ENCODE data around the gene MAPK8.

The MAPK8 gene

DNA sequence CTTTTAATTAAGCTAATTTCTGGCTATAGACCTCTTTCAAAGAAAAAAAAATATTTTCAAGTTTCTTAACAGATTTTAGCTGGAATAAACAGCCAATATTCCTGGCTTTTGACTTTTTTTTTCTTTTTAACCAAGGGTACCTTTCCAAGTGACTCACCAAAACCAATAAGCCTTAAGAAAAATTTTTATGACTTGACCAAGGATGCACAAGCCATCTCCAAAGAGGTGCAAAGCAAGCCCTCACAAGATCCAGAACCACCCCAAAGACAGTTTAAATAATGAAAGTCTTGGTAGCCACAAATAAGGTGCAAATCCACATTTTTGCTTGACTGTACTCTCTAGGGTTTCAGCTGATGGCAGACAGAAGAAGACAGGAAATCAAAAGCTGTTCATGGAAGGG is 76.5 kb downstream of the MAPK8 start:
- no peak for DNase-seq (ENCODE audit: low read depth in 2 of 2)

- no peak for DNase-seq (ENCODE audit: low read depth in 2 of 2)
These were observed 76.9 kb downstream of the MAPK8 start for GRCh38 chr10:48383393-48383792.

- DNase-seq (ENCODE audit: low read depth in 2 of 2), result no peak
These were observed 78.2 kb downstream of the MAPK8 start for GRCh38 chr10:48384699-48384982.

DNA sequence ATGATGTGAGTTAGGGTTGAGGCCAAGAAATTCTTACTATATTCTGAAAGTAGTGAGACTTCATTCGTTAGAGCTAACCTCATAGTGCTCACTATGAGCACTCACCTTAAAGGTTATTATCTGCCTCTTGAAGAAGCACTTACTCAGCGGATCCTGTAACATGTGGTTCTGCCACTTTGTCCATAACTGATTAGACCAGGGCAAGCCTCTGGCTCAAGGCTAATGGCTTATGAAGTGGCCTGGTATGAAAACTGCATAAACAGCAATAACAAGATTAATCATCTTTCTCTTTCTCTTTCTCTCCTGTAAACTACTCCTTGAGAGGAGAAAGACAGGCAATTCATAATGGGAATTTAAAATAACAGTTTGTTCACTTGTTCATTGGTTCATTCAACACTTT is 82.8 kb downstream of the MAPK8 start:
- no peak for DNase-seq (ENCODE audit: low read depth in 2 of 2)

GRCh38 chr10:48389846-48390557 is 83.5 kb downstream of the MAPK8 start:
- no peak for DNase-seq (ENCODE audit: low read depth in 2 of 2)

- no peak for DNase-seq (ENCODE audit: low read depth in 2 of 2)
These were observed 84.0 kb downstream of the MAPK8 start for GRCh38 chr10:48390558-48390871.

GRCh38 chr10:48390933-48391845 is 84.7 kb downstream of the MAPK8 start:
- no peak for DNase-seq (ENCODE audit: low read depth in 2 of 2)

DNA sequence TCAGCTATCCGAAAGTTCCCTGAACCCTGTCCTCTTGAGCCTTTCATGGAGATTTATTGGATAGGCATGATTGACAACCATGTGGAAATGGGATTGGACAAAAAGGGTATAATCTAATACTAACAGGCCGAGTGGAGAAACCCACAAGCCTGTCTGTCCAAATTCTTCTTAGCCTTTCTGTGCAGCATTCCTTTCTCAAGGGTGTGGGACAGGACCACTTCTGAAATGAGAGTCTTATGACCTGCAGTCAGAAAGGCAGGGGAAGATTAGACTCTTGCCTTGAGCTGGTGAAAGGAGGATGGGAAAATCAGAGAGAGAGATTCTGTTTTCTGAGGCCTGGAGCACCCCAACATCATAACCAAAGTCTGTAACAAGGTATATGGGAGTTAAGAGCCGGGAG is 85.5 kb downstream of the MAPK8 start:
- no peak for DNase-seq (ENCODE audit: low read depth in 2 of 2)

DNA sequence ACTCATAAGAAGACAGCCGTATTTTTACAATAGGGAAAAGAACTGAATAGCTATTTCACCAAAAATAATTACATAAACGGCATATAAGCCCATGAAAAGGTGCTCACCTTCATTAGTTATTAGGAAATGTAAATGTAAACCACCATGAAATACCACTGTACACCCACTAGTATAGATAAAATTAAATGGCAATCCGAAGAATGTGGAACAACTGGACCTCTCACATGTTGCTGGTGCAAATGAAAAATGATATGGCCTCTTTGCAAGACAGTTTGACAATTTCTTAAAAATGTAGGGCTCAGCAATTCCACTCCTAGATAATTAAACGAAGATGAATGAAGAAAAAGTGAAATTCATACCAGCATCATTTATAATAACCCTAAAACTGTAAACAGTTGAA is 91.8 kb downstream of the MAPK8 start:
- DNase-seq (ENCODE audit: low read depth in 2 of 2), result no peak

DNA sequence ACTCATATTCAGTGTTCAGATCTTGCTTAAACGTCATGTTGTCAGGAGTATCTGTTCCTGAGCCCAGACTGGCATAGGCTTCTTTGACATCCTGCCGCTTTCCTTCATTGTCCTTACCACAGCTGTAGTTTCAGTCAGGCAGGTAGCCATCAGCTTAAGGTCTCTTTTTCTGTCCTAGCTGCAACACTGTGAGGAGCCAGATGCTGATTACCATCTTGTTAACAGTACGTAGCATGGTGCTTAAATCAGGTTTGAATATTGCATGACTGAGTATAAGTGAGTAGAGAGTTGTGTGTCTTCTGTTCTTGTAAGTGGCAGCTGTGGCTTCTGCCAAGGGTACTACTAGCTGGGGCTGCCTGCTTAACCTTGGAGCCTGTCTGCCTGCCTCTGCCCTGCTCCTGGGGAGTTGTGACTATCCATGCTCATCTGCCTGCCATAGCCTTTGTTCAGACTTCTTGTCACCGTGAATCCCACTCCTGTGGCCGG is 92.6 kb downstream of the MAPK8 start:
- no peak for DNase-seq (ENCODE audit: low read depth in 2 of 2)

- no peak for DNase-seq (ENCODE audit: low read depth in 2 of 2)
These were observed 93.1 kb downstream of the MAPK8 start for GRCh38 chr10:48399551-48399950.

- no peak for DNase-seq (ENCODE audit: low read depth in 2 of 2)
These were observed 93.8 kb downstream of the MAPK8 start for GRCh38 chr10:48400129-48400849.

DNA sequence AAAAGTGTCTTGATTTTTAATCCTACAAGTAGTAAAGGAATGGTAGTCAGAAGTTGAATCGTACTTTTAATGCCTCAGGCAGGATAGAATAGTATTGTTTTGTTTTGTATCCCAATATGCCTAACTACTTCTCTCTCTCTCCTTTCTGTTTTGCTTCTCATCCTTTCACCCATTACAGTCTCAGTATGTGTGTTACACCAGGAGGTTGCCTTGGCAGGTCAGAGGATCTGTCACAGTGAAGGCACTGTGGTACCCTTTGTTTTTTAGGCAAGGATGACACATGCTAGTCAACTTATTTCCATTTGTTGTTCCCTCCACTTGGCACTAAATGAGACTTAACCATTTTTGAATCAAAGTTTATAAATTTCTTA is 94.4 kb downstream of the MAPK8 start:
- no peak for DNase-seq (ENCODE audit: low read depth in 2 of 2)

DNA sequence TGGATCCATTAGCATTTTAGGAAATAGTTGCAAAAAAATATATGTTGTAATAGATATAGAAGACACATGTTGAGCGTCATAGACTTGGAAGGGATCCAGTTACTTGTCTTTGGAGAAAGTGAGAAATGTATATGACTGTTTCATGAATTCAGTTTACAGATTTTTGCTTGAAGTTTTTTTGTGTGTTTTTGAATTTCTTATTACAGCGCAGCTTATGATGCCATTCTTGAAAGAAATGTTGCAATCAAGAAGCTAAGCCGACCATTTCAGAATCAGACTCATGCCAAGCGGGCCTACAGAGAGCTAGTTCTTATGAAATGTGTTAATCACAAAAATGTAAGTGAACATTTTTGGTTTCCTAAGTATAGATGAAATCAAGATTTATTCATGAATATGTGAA is 98.2 kb downstream of the MAPK8 start:
- DNase-seq (ENCODE audit: low read depth in 2 of 2), result no peak

DNA sequence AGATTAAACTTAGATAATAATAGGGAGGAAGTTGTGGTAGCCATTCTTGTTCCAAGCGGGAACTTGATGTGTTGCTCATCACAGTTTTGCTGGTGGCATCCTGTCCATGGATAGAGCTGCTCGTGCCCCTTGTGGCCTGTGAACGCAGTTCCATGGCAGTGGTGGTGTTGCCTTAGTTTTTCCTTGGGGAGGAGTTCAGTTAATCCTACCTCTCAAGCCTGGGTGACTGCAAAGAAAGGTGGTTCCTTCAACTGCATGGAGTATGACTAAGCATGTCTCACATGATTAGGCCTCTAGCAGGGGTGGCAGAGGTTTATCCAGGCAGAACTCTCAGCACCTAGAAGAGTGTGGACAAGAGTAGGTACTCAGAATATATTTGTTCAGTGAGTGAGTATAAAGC is 99.7 kb downstream of the MAPK8 start:
- DNase-seq (ENCODE audit: low read depth in 2 of 2), result no peak

DNA sequence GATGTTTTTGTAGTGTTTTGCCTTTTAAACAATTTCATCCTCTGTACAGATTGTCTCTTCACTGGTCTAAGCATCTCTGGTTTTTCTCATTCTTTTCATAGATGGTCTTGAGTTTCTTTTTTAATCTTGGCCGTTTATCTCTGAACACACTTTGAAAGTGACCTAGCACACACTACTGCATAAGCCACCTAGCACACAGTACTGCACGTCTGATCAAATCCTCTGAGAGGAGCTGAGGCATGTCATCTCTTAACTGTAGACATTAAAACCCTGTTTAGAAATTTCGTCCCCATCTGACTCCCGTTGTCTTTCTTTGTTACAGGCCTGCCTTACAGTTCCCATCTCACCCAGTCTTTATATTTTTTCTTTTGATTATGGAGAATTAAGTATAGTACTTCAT is 100.2 kb downstream of the MAPK8 start:
- DNase-seq (ENCODE audit: low read depth in 2 of 2), result no peak

DNA sequence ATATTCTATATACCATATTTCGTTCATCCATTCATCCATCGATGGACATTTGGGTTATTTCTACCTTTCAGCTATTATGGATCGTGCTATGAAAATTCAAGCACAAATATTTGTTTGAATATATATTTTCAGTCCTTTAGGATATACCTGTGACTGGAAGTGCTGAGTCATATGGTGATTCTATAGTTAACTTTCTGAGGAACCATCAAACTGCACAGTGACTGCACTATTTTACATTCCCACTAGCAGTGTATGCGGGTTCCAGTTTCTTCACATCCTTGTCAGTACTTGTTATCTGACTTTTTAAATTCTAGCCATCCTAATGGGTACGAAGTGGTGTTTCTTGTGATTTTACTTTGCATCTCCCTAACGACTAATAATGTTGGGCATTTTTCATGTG is 104.0 kb downstream of the MAPK8 start:
- no peak for DNase-seq (ENCODE audit: low read depth in 2 of 2)

GRCh38 chr10:48411510-48411909 is 105.0 kb downstream of the MAPK8 start:
- DNase-seq (ENCODE audit: low read depth in 2 of 2), result no peak

- DNase-seq (ENCODE audit: low read depth in 2 of 2), result no peak
These were observed 105.6 kb downstream of the MAPK8 start for GRCh38 chr10:48412081-48412480.

- no peak for DNase-seq (ENCODE audit: low read depth in 2 of 2)
These were observed 106.5 kb downstream of the MAPK8 start for GRCh38 chr10:48412933-48413332.

DNA sequence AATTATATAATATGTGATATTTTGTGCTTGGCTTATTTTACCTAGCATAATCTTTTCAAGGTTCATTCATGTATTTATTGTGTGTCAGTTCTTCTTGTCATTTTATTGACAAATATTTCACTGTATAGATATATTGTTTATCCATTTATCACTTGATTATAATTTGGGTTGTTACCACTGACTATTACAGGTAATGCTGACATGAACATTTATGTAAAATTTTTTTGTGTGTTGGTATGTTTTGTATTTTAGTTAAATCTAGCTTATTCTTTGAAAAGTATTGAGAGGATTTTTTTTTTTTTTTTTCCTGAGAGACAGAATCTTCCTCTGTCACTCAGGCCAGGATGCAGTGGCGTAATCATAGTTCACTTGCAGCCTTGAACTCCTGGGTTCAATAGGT is 107.7 kb downstream of the MAPK8 start:
- DNase-seq (ENCODE audit: low read depth in 2 of 2), result no peak

DNA sequence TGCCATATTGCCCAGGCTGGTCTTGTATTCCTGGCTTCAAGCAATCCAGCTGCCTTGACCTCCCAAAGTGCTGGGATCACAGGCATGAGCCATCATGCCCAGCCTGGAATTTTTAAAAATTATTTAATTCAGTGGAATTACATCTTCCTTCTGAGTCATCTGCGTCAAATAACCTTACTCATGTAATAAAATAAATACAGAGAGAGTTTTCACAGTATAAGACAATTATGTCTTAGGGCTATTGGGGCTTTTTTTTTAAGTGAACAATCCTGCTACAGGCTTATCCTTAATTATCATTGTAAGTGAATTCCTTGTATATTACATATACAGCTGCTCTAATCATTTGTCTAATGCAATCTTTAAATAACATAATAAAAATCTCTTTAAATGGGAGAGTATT is 108.3 kb downstream of the MAPK8 start:
- no peak for DNase-seq (ENCODE audit: low read depth in 2 of 2)
